Activated CD4-positive, alpha-beta T cell treated with anti-CD3 and anti-CD28 coated beads for 36 hours (primary cell): ENCODE data around the gene NAA30. TPM values are rescaled to one million over a fixed set of nuclear protein-coding genes. Genes with fewer than 3 reads are reported as not detected.

Source experiments
- ATAC-seq: fragments of 200-7000 bp; cut with Tn5 transposase; one replicate; pipeline ENCODE4 v1.10.0; 2021; ENCODE audit warnings: mild to moderate bottlenecking, moderate library complexity
- CTCF ChIA-PET: fragments of 350-600 bp; sonication (Branson Sonifier 250); formaldehyde crosslinking; loops from one replicate; lab custom pipeline; 2021; ENCODE audit warnings: antibody characterized with exemption; lab: Charles Lee
- POLR2A ChIA-PET: fragments of 350-600 bp; sonication (Branson Sonifier 250); formaldehyde crosslinking; loops from one replicate; lab custom pipeline; 2021; ENCODE audit warnings: antibody characterized with exemption, inconsistent platforms; lab: Charles Lee
- DNase-seq: peaks from one replicate; pipeline ENCODE4 v3.0.0-alpha.2; 2020
- H3K27ac Mint-ChIP-seq: one replicate; pipeline ENCODE4 v1.8.0; 2021; ENCODE audit warnings: mixed read lengths
- H3K27me3 Mint-ChIP-seq: one replicate; pipeline ENCODE4 v1.8.0; 2021; ENCODE audit warnings: mixed read lengths
- H3K36me3 Mint-ChIP-seq: one replicate; pipeline ENCODE4 v1.8.0; 2021; ENCODE audit warnings: low read depth, mixed read lengths
- H3K4me1 Mint-ChIP-seq: one replicate; pipeline ENCODE4 v1.8.0; 2021; ENCODE audit warnings: mixed read lengths
- H3K4me3 Mint-ChIP-seq: one replicate; pipeline ENCODE4 v1.8.0; 2021; ENCODE audit warnings: mild to moderate bottlenecking, moderate library complexity, mixed read lengths
- H3K9me3 Mint-ChIP-seq: one replicate; pipeline ENCODE4 v1.8.0; 2021; ENCODE audit warnings: low read depth, mixed read lengths
- intact Hi-C, 2 experiments: fragments of 100-400 bp; cut with DNase I in 1 of 2; cut with micrococcal nuclease in 1 of 2; formaldehyde crosslinking; loops; one replicate each; pipeline versions ENCODE4 v1.14.2 to v1.15.1; 2022 to 2024; cut with DNase I, micrococcal nuclease
- total RNA-seq, 2 experiments: library from RNA; stranded (reverse); gene quantifications; one replicate each; pipeline ENCODE4 v1.2.3, GENCODE V29; 2021

NAA30 gene
- total RNA-seq, 2 experiments from 2014 or later = 14.2 to 17.6 TPM

GRCh38 chr14:57400556-57401494, 10.4 kb downstream of the NAA30 start:
- CTCF ChIA-PET = interaction anchor here (0.7 kb wide), 1 partner anchor 92 kb away, joined by 5 read pairs; no protein-coding TSS in a partner anchor
- peaks cover 53% of the 10 kb centered on the region for H3K36me3 Mint-ChIP-seq
- no peaks in the 10 kb centered on the region for H3K27me3 Mint-ChIP-seq
- no peak overlapping the region for H3K27ac Mint-ChIP-seq
- ATAC-seq (no peak), DNase-seq (no peak)
- intact Hi-C loops = no loop called here
- peaks cover 34% of the 10 kb centered on the region for H3K4me1 Mint-ChIP-seq
- H3K9me3 Mint-ChIP-seq = no peaks in the 10 kb centered on the region
- H3K4me3 Mint-ChIP-seq = no peak overlapping the region
- POLR2A ChIA-PET = interaction anchor here (0.6 to 0.9 kb wide), 2 partner anchors 12 to 134 kb away, joined by 3 to 4 read pairs; no protein-coding TSS in a partner anchor

GRCh38 chr14:57401501-57401900, 11.1 kb downstream of the NAA30 start:
- no peak for ATAC-seq
- intact Hi-C loops = no loop called here
- POLR2A ChIA-PET = no interaction called here

GRCh38 chr14:57402173-57402852, 11.9 kb downstream of the NAA30 start:
- POLR2A ChIA-PET = no interaction called here
- H3K9me3 Mint-ChIP-seq = no peaks in the 10 kb centered on the region
- intact Hi-C loops = no loop called here
- CTCF ChIA-PET = interaction anchor here (1.0 kb wide), 1 partner anchor 22 kb away, joined by 3 read pairs; no protein-coding TSS in a partner anchor
- no peak overlapping the region for H3K27ac Mint-ChIP-seq
- H3K27me3 Mint-ChIP-seq = no peaks in the 10 kb centered on the region
- H3K36me3 Mint-ChIP-seq = peaks cover 47% of the 10 kb centered on the region
- DNase-seq (no peak), ATAC-seq (no peak)
- no peak overlapping the region for H3K4me3 Mint-ChIP-seq
- H3K4me1 Mint-ChIP-seq = peaks cover 36% of the 10 kb centered on the region

More at GRCh38 chr14:57401501-57401900, 11.1 kb downstream of the NAA30 start:
- H3K27ac Mint-ChIP-seq = no peak overlapping the region
- no peak overlapping the region for H3K4me3 Mint-ChIP-seq
- DNase-seq = no peak
- H3K9me3 Mint-ChIP-seq = no peaks in the 10 kb centered on the region
- no peaks in the 10 kb centered on the region for H3K27me3 Mint-ChIP-seq
- CTCF ChIA-PET = interaction anchor here (1.0 kb wide), 1 partner anchor 23 kb away, joined by 3 read pairs; no protein-coding TSS in a partner anchor
- peaks cover 50% of the 10 kb centered on the region for H3K36me3 Mint-ChIP-seq
- peaks cover 33% of the 10 kb centered on the region for H3K4me1 Mint-ChIP-seq

GRCh38 chr14:57403521-57403864, 13.1 kb downstream of the NAA30 start:
- Mint-ChIP-seq H3K27ac (no peak overlapping the region), H3K4me1 (peaks cover 40% of the 10 kb centered on the region), H3K36me3 (peaks cover 52% of the 10 kb centered on the region), H3K27me3 (no peaks in the 10 kb centered on the region), H3K4me3 (no peak overlapping the region), H3K9me3 (no peaks in the 10 kb centered on the region)
- intact Hi-C loops = no loop called here
- POLR2A ChIA-PET = interaction anchor here (0.8 kb wide), 1 partner anchor 12 kb away, joined by 4 read pairs; the partner anchor contains the start of gene NAA30
- CTCF ChIA-PET = no interaction called here
- ATAC-seq (peak; percentile 42), DNase-seq (no peak)

- Mint-ChIP-seq H3K9me3 (no peaks in the 10 kb centered on the region), H3K4me1 (peaks cover 34% of the 10 kb centered on the region), H3K27me3 (no peaks in the 10 kb centered on the region), H3K4me3 (no peak overlapping the region), H3K27ac (no peak overlapping the region), H3K36me3 (peaks cover 51% of the 10 kb centered on the region)
- CTCF ChIA-PET = no interaction called here
- ATAC-seq (no peak), DNase-seq (no peak)
- POLR2A ChIA-PET = no interaction called here
- intact Hi-C loops = no loop called here
Observed at GRCh38 chr14:57405562-57405961, 15.2 kb downstream of the NAA30 start.

GRCh38 chr14:57408037-57408436, 17.7 kb downstream of the NAA30 start:
- intact Hi-C loops = no loop called here
- Mint-ChIP-seq H3K27me3 (no peaks in the 10 kb centered on the region), H3K4me3 (no peak overlapping the region), H3K27ac (no peak overlapping the region), H3K4me1 (peaks cover 25% of the 10 kb centered on the region), H3K36me3 (peaks cover 39% of the 10 kb centered on the region), H3K9me3 (no peaks in the 10 kb centered on the region)
- ChIA-PET CTCF (no interaction called here), POLR2A (no interaction called here)
- DNase-seq (no peak), ATAC-seq (no peak)

- peaks cover 22% of the 10 kb centered on the region for H3K4me1 Mint-ChIP-seq
- POLR2A ChIA-PET = no interaction called here
- H3K36me3 Mint-ChIP-seq = peaks cover 35% of the 10 kb centered on the region
- no peak overlapping the region for H3K4me3 Mint-ChIP-seq
- ATAC-seq (no peak), DNase-seq (no peak)
- CTCF ChIA-PET = no interaction called here
- H3K27me3 Mint-ChIP-seq = no peaks in the 10 kb centered on the region
- no peaks in the 10 kb centered on the region for H3K9me3 Mint-ChIP-seq
- H3K27ac Mint-ChIP-seq = no peak overlapping the region
- intact Hi-C loops = no loop called here
Observed at GRCh38 chr14:57408634-57409033, 18.2 kb downstream of the NAA30 start.

- ATAC-seq (no peak), DNase-seq (no peak)
- POLR2A ChIA-PET = no interaction called here
- CTCF ChIA-PET = no interaction called here
- Mint-ChIP-seq H3K4me3 (no peak overlapping the region), H3K27me3 (no peaks in the 10 kb centered on the region), H3K36me3 (peaks cover 18% of the 10 kb centered on the region), H3K9me3 (no peaks in the 10 kb centered on the region), H3K4me1 (peaks cover 15% of the 10 kb centered on the region), H3K27ac (no peak overlapping the region)
- intact Hi-C loops = no loop called here
Observed at GRCh38 chr14:57412341-57412740, 22.0 kb downstream of the NAA30 start.

GRCh38 chr14:57413849-57414248, 23.5 kb downstream of the NAA30 start:
- POLR2A ChIA-PET = no interaction called here
- H3K4me1 Mint-ChIP-seq = peaks cover 11% of the 10 kb centered on the region
- CTCF ChIA-PET = no interaction called here

GRCh38 chr14:57417228-57417627, 26.8 kb downstream of the NAA30 start:
- DNase-seq (no peak), ATAC-seq (no peak)
- intact Hi-C loops = no loop called here
- H3K4me1 Mint-ChIP-seq = peaks cover 7% of the 10 kb centered on the region
- H3K27ac Mint-ChIP-seq = no peak overlapping the region
- CTCF ChIA-PET = interaction anchor here (1.2 kb wide), 1 partner anchor 24 kb away, joined by 3 read pairs; no protein-coding TSS in a partner anchor
- H3K27me3 Mint-ChIP-seq = no peaks in the 10 kb centered on the region
- no peaks in the 10 kb centered on the region for H3K36me3 Mint-ChIP-seq
- no peak overlapping the region for H3K4me3 Mint-ChIP-seq
- no peaks in the 10 kb centered on the region for H3K9me3 Mint-ChIP-seq
- POLR2A ChIA-PET = no interaction called here

More at GRCh38 chr14:57413849-57414248, 23.5 kb downstream of the NAA30 start:
- H3K27ac Mint-ChIP-seq = no peak overlapping the region
- intact Hi-C loops = no loop called here
- no peaks in the 10 kb centered on the region for H3K27me3 Mint-ChIP-seq
- no peaks in the 10 kb centered on the region for H3K9me3 Mint-ChIP-seq
- ATAC-seq (no peak), DNase-seq (no peak)
- H3K4me3 Mint-ChIP-seq = no peak overlapping the region
- peaks cover 12% of the 10 kb centered on the region for H3K36me3 Mint-ChIP-seq

- POLR2A ChIA-PET = no interaction called here
- intact Hi-C loops = no loop called here
- DNase-seq = no peak
- Mint-ChIP-seq H3K27me3 (no peaks in the 10 kb centered on the region), H3K27ac (no peak overlapping the region), H3K4me1 (peaks cover 4% of the 10 kb centered on the region), H3K9me3 (no peaks in the 10 kb centered on the region), H3K4me3 (no peak overlapping the region), H3K36me3 (no peaks in the 10 kb centered on the region)
- CTCF ChIA-PET = no interaction called here
- ATAC-seq = no peak
Observed at GRCh38 chr14:57418999-57419398, 28.6 kb downstream of the NAA30 start.
